ENCODE data around the gene LGSN. TPM values are rescaled to one million over a fixed set of nuclear protein-coding genes. Genes with fewer than 3 reads are reported as not detected.

LGSN gene
- total and polyA plus RNA-seq, 2 of the 8 experiments (the other 6 are each of a cell fraction or from before 2014, with no cell fraction given) = 0.08 TPM; not detected in 1

DNA sequence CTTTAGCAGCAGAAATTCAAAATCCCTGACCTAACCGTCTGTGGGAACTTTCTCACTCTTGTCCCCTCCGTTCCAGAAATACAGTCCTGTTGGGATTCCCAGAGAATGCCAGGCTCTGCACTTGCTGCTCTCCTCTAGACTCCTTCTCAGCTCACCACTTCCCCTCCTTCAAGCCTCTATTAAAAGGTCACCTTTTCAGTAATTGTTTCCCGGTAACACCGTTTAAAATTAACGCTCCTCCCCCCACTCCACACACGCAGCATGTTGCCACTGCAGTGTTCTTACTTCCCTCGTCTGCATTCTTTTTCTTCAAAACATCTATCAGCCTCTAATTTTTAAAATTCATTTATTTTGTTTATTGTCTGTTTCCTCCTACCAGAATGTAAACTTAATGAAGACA is 48.6 kb upstream of the LGSN start (continued):
- TF ChIP-seq, protein P1, sequence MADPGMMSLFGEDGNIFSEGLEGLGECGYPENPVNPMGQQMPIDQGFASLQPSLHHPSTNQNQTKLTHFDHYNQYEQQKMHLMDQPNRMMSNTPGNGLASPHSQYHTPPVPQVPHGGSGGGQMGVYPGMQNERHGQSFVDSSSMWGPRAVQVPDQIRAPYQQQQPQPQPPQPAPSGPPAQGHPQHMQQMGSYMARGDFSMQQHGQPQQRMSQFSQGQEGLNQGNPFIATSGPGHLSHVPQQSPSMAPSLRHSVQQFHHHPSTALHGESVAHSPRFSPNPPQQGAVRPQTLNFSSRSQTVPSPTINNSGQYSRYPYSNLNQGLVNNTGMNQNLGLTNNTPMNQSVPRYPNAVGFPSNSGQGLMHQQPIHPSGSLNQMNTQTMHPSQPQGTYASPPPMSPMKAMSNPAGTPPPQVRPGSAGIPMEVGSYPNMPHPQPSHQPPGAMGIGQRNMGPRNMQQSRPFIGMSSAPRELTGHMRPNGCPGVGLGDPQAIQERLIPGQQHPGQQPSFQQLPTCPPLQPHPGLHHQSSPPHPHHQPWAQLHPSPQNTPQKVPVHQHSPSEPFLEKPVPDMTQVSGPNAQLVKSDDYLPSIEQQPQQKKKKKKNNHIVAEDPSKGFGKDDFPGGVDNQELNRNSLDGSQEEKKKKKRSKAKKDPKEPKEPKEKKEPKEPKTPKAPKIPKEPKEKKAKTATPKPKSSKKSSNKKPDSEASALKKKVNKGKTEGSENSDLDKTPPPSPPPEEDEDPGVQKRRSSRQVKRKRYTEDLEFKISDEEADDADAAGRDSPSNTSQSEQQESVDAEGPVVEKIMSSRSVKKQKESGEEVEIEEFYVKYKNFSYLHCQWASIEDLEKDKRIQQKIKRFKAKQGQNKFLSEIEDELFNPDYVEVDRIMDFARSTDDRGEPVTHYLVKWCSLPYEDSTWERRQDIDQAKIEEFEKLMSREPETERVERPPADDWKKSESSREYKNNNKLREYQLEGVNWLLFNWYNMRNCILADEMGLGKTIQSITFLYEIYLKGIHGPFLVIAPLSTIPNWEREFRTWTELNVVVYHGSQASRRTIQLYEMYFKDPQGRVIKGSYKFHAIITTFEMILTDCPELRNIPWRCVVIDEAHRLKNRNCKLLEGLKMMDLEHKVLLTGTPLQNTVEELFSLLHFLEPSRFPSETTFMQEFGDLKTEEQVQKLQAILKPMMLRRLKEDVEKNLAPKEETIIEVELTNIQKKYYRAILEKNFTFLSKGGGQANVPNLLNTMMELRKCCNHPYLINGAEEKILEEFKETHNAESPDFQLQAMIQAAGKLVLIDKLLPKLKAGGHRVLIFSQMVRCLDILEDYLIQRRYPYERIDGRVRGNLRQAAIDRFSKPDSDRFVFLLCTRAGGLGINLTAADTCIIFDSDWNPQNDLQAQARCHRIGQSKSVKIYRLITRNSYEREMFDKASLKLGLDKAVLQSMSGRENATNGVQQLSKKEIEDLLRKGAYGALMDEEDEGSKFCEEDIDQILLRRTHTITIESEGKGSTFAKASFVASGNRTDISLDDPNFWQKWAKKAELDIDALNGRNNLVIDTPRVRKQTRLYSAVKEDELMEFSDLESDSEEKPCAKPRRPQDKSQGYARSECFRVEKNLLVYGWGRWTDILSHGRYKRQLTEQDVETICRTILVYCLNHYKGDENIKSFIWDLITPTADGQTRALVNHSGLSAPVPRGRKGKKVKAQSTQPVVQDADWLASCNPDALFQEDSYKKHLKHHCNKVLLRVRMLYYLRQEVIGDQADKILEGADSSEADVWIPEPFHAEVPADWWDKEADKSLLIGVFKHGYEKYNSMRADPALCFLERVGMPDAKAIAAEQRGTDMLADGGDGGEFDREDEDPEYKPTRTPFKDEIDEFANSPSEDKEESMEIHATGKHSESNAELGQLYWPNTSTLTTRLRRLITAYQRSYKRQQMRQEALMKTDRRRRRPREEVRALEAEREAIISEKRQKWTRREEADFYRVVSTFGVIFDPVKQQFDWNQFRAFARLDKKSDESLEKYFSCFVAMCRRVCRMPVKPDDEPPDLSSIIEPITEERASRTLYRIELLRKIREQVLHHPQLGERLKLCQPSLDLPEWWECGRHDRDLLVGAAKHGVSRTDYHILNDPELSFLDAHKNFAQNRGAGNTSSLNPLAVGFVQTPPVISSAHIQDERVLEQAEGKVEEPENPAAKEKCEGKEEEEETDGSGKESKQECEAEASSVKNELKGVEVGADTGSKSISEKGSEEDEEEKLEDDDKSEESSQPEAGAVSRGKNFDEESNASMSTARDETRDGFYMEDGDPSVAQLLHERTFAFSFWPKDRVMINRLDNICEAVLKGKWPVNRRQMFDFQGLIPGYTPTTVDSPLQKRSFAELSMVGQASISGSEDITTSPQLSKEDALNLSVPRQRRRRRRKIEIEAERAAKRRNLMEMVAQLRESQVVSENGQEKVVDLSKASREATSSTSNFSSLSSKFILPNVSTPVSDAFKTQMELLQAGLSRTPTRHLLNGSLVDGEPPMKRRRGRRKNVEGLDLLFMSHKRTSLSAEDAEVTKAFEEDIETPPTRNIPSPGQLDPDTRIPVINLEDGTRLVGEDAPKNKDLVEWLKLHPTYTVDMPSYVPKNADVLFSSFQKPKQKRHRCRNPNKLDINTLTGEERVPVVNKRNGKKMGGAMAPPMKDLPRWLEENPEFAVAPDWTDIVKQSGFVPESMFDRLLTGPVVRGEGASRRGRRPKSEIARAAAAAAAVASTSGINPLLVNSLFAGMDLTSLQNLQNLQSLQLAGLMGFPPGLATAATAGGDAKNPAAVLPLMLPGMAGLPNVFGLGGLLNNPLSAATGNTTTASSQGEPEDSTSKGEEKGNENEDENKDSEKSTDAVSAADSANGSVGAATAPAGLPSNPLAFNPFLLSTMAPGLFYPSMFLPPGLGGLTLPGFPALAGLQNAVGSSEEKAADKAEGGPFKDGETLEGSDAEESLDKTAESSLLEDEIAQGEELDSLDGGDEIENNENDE (IDR thresholded peaks at IDR 0.05; ENCODE audit: insufficient replicate concordance, low read length) = no peak
- TF ChIP-seq FOSL1 (IDR thresholded peaks at IDR 0.05; ENCODE audit: insufficient read depth, low read depth, low read length) (no peak), KDM4A (IDR thresholded peaks at IDR 0.05; ENCODE audit: low read depth, low read length, severe bottlenecking) (no peak), SIRT6 (IDR thresholded peaks at IDR 0.05; ENCODE audit: low read length) (no peak), PHF8 (conservative IDR thresholded peaks at IDR 0.05; ENCODE audit: low read depth, low read length) (no peak), SRF (IDR thresholded peaks at IDR 0.05; ENCODE audit: low read depth, low read length) (no peak), YY1 (IDR thresholded peaks at IDR 0.05; ENCODE audit: low read depth, low read length) (no peak), SIN3A (conservative IDR thresholded peaks at IDR 0.05 in 1 of 2, IDR thresholded peaks at IDR 0.05 in 1 of 2; ENCODE audit: low read depth in 1 of 2, low read length in 2 of 2) (no peak)
- TF ChIP-seq, protein P2, sequence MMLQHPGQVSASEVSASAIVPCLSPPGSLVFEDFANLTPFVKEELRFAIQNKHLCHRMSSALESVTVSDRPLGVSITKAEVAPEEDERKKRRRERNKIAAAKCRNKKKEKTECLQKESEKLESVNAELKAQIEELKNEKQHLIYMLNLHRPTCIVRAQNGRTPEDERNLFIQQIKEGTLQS (IDR thresholded peaks at IDR 0.05; ENCODE audit: insufficient read depth, low read depth, low read length) = no peak
- TF ChIP-seq, protein P3, sequence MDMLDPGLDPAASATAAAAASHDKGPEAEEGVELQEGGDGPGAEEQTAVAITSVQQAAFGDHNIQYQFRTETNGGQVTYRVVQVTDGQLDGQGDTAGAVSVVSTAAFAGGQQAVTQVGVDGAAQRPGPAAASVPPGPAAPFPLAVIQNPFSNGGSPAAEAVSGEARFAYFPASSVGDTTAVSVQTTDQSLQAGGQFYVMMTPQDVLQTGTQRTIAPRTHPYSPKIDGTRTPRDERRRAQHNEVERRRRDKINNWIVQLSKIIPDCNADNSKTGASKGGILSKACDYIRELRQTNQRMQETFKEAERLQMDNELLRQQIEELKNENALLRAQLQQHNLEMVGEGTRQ (IDR thresholded peaks at IDR 0.05; ENCODE audit: low read length) = no peak

Measured in H1 (cell line).